ENCODE measurements around the gene IL21.

The IL21 gene

DNA sequence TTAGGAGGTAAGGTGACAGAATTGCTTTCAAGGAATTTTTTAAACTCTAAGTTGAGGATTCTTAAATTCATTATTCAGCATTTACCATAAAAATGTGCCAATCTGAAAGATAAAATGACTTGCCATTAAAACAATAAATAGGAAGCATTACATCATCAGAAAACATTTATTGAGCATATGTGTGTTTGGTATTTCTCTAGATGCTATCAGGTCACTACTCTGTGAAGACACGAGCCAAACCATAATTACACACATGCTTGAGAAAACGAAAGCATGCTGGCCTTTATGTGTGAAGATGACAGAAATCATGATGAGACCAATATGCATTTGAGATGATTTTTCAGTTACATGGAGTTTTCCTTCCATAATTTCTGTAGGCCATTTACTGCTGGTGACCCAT lies 12.3 kb upstream of the IL21 start:
- DNase-seq (ENCODE audit: low read depth): peak; percentile 28

DNA sequence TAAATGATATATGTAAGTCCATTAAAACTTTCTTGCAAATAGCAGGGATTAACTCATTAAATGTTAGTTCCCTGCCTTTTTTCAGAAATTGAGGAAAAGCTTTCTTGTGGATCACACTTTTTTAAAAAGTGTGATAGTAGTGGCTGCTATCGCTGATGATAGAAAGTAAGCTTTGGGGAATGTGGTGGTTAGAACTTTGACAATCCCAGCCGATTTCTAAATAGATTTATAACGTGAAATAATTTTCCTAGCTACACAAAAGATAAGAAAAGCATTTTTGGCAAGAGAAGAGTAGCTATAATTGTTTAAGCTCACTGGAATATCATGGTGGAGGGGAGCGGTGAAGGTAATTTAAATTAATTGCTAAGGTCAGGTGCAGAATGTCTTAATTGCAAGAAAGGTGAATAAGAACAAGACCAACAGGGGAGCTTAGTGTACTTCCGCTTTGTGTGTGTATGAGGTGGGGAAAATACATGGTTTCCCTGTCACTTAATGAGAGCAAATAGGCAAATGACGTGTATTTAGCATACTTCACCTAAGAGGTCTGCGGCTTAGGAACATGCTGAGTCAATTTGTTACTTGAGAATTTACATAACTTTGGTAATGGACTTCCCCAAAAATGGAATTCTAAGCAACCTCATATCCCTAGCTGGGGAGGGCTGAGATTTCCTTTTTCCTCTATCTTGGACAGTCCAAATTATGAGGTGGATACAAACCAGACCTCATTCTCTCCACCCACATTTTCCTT lies 11.7 kb upstream of the IL21 start:
- no peak for DNase-seq (ENCODE audit: low read depth)

DNA sequence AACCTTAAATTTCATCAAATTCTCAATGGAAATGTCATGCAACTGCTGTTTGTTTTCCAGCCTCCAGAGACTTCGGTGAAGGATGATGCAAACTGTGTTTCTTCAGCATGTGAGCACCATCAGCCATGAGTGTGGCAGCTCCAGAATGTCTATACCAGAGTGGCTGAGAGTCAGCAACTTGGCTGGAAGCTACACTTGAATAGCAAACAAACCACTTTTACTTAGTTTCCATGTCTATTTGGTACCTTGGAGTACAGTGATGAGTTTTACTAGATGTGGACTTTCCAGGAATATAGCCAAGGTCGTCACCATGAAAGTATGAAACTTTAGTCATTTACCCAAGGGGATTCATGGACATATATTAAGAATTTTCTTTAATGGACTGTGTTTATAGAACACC lies 4.3 kb upstream of the IL21 start:
- DNase-seq (ENCODE audit: low read depth): no peak

DNA sequence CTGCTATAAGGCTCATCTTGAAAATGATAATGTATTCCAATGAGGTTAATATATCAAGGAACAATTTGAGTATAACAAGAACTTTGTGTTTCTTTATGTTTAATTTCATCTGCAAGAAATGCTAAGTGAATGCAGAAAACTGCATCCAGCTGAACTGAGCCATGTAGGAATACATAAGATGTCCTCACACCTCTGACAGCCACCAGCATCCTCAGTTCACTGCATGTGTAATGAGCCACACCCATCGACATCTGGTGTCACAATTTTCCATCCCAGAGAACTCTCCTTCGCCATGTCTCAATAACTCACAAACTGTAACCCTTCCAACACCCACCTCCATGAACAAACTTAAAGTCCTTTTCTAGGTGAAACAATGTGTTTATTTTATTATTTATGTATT lies 3.3 kb upstream of the IL21 start:
- no peak for DNase-seq (ENCODE audit: low read depth)

DNA sequence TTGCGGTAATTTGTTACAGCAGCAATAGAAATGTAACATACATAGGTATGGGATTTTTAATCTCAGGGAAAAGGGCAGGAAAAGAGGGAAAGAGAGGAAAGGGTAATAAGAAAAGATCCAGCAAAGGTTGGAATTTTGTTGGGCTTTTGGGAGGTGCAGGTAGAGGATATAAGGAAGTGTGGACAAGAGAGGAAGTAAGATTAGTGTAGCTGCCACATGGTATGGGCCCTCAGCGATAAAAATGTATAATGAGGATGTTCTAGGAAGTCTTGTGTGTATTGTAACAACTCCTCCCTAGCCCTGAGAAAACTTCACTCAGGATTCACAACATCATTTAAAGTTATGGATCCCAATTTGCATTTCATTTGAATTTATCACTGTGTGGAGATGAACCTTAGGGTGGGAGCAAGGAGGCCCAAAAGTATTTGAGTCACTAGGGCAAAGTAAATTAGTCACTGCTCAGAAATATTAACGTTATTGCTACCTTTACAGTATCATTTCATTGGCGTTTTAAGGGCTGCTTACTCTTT lies 2.8 kb upstream of the IL21 start:
- no peak for DNase-seq (ENCODE audit: low read depth)

DNA sequence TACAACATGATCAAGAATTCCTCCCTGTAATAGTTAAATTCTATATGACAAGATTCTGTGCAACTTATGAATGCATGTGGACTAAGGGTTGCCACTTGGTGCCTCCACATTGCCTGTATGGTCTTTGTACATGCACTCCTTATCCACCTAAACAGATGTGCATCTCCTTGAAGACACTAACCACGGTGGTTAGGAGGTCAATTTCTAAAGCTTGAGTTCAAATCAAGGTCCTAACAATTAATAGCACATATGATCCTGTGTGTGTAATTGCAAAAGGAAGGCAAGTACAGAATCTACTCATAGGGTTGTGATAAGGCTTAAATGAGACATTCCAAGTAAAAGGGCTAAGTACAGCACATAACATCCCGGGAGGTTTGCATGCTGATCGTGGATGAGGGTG lies 1.5 kb upstream of the IL21 start:
- DNase-seq (ENCODE audit: low read depth): no peak

DNA sequence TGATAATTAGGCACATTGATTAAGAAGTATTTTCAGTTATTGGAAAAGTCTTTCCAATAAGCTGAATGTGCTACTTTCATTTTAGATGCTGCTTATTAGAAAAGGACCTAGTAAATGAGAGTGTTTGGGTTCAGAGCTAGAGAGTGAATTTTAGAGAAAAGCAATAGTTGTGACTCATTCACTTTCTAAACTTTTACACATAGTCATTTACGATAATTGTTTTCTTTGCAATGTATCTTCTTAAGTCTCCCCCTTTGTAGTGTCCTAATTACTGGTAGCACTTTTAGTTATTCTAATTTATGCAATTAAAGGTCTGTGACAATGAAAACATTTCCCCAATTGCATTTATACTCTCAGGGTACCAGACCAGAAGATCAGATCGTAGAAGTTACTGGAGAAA lies 1.3 kb downstream of the IL21 start:
- DNase-seq (ENCODE audit: low read depth): no peak

DNA sequence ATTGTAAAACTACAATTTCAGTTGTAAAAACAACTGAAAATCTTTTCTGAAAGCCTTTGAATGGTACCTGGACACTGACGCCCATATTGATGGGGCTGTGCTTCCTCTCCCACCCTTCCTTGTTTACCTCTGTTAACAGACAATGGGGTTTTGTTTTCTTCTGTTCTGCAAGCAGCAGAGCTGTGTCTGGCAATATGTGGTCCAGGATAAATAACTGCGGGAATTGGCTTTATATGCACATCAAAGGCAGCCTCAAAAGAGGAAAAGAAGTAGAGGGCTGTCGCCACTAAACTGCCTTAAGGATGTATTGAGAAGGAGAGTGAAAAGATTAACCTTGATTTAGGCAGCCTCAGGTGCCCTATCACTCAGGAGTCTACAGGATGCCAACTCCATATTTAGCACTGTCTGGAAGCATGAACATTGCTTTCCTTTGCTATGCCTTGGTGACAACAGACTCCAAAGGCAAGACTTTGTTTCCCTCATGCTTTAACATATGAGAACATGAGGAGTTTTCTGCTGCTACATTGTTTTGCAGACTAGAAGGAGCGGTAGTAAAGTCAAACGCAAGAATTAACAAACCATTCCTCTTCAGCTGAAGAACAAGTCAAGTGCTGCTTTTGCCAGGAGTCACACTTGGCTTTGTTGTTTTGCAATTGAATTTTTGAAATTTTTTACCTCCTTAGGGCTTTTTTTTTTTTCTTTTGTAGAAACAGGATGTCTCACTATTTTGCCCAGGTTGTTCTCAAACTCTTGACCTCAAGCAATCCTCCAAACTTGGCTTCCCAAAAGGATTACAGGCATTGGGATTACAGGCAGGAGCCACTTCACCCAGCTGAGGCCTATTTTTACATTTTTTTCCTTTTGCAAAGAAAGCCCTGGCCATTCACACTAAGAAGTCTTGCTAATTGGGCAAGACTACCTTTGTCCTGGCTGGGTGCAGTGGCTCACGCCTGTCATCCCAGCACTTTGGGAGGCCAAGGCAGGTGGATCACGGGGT lies 3.0 kb downstream of the IL21 start:
- no peak for DNase-seq (ENCODE audit: low read depth)

DNA sequence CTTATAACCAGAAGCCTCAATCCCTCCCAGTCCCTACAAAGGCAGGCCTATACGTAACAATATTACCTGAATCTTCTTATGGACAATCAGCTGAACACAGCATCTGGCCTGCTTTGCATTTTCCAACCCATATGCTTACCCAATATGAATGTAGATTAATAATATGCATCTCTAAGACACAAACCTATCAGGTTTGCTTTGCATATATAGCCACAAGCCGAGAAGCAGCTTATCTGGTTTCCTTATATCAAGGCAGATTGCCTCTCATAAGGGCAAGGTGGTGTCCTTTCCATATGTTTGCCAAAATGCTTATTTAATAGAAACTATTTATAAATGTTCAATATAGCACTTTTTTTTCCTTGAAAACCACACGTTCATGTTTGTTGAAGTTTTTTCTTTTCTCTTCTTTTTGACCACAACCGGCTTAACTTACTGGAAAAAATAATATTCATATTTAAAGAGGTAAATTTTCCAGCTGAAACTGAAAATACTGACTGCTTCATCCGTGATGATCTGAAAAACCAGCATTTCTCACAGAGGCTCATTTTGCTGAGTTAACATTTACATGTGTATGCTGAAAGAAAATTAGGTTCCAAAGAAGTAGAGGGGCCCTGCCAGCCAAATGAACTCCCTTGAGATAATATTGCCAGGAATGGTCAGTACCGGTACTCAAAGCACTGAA lies 3.8 kb downstream of the IL21 start:
- DNase-seq (ENCODE audit: low read depth): no peak

DNA sequence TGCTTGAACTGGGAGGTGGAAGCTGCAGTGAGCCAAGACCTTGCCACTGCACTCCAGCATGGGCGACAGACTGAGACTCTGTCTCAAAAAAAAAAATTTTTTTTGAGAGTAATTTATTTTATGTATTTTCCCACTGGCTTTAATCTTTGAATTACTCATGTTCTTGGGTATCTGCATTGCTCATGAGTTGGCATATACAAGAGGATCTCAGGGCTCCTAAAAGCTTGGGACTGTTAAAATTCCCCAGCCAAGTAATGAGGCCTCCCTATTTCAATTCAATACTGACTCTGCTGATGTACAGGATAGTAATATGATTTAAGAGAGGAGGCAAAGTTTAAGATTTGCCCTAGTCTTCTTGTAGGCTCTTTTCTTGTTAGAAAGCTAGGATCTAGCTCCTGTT lies 6.2 kb downstream of the IL21 start:
- DNase-seq (ENCODE audit: low read depth): no peak

DNA sequence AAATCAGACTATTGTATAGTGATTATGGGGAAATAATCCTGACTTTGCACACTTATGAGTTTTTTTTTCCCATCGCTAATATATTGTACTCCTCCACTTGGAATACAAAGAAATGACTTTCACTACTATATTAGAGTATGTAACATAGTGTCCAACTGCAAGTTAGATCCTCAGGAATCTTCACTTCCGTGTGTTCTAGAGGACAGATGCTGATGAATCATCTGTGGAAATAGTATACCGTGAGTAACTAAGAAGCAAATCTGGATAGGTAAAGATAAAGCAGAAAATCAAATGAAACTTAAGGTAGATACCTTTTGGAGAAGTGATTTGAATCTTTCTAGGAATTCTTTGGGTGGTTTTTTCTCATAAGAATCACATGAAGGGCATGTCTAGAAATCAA lies 8.3 kb downstream of the IL21 start:
- DNase-seq (ENCODE audit: low read depth): no peak

DNA sequence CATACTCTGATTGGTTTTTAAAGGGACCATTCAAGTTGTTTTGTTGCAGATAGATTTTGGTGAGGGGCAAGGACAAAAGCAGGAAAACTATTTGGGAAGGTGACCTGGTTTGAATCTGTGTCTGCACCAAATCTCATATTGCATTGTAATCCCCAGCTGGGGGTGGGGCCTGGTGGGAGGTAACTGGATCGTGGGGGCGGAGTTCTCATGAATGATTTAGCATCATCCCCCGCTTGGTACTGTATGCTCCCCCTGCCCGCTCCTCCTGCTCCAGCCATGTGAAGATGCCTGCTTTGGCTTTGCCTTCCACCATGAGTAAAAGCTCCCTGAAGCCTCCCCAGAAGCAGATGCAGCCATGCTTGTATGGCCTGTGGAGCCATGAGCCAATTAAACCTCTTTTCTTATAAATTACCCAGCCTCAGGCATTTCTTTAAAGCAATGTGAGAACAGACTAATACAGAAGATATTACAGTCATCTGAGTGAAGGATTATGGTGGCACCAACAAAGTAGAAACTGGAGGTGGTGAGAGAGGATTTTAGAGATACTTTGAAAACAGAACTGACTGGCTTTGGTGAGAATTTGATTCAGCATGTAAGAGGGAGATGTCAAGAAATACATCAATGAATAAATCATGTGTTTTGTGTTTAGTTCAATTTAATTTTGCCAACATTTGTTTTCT lies 14.4 kb downstream of the IL21 start:
- no peak for DNase-seq (ENCODE audit: low read depth)

DNA sequence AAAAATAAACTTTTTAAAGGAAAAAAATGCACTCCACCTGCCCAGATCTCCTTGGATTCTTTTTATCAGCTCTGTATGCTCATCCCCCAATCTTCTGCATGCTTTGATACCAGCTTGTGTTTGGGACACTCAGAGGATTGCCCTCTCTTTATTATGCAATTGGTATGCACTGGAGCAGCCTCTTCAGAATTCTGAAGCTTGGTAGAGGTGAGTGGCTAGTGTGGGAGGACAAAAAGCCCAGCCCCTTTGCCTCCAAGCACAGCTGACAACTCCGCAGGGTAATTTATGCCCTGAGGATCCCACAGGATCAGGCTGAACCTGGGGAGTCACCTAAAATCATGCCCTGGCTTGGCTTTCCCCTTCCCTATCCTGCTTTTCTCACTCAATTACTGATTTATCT lies 16.7 kb downstream of the IL21 start:
- no peak for DNase-seq (ENCODE audit: low read depth)

DNA sequence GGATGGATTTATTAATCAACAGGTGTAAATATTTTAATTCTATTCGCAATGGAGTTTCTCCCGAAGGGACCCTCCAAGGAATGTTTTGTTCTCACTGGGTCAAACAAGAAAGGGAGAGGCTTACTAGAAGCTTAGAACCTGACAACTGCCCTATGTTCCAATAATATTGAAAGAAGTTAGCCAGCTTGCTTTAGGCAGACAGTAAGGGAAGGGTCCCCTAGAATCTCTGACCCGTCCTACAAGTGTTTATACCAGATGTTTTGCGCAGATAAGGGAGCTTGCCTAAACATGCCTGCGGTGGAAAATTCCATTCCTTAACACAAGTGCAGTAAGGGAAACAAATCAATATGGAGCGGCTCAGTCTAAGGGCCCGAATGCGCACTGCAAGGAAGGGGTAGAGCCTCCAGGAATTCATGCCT lies 17.7 kb downstream of the IL21 start:
- no peak for DNase-seq (ENCODE audit: low read depth)

DNA sequence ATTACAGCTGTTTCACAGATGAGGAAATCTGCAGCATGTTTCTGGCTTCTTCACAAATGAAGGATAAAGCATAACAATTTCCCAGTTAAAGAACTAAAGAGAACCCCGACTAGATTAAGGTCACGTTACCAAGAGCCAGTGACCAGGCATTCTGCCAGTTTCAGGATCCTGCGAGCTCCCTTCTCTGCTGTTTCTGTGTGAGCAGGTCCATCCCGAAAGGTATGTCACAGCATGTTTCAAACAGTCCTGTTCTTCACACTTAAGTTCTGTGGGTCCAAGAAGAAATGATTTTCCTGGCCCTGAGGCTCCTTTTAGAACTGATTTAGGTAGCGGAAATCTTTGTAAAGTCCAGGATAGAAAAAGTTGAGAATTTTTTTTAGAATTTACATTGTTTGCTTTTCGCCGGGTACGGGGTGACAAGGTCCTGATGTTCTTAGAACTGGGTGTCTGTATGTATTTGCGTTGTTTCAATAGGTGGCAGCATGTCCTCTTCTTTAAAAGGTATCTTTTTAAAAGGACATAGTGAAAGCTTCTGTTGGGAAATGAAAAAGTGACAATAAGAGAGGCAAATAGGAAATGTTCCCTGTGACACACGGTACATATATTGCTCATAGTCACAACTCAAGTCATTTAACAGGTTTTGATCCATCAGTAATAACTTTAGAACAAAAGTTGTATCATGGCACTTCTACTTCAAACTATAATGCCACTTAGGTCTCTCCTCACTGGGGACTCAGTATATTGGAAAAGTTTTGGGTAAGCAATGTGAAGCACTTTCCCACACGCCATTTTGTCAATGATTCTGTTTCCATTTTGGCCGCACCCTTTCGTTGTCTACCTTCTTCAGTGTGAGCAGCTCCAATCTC lies 18.4 kb downstream of the IL21 start:
- DNase-seq (ENCODE audit: low read depth): no peak

DNA sequence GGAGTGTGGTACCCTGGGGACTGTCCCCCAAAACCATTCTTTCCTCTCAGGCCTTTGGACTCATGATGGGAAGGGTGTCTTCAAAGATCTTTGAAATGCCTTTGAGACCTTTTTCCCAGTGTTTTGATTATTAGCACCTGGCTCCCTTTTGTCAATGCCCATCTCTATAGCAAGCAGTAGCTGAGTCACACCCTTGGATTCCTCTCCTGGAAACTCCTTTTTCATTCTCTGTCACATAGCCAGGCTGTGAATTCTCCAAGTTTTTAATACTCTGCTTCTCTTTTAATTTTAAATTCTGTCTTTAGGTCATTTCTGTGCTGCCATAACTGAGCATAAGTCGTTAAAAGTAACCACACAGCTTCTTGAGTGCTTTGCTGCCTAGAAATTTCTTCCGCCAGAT lies 29.7 kb downstream of the IL21 start:
- DNase-seq (ENCODE audit: low read depth): no peak

DNA sequence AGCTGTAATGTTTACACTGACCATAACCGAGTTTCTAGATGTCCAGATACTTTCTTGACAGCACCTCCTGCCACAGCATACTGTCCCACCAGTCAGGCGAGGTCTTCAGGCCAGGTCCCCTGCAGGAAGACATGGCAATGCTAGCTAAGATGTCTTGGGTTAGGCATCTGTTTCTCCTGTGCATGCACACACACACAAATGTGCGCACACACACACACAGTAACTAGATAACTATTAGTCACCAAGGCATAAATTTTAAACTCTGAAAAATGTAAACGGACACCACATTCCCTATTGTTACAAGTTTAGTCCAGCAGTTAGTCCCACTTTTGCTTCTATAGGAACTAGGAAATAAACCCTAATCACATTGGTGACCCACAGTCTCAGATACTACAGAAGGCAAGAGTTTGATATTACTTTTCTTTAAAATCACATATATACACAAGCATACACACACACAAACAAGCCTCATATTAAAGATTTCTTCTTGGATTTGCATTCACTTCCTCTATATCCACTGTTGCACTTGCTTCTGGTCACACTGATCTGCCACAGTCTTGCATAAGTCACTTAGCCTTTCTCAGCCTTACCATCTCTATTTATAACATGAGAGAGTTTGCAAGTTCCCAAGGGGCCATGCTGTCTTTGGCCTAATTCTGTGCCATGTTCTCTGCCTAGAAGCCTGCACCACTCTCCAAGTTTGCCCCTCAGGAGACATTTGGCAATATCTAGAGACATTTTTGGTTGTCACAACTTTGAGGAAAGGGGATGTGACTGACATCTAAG lies 32.2 kb downstream of the IL21 start:
- DNase-seq (ENCODE audit: low read depth): peak; percentile 55

DNA sequence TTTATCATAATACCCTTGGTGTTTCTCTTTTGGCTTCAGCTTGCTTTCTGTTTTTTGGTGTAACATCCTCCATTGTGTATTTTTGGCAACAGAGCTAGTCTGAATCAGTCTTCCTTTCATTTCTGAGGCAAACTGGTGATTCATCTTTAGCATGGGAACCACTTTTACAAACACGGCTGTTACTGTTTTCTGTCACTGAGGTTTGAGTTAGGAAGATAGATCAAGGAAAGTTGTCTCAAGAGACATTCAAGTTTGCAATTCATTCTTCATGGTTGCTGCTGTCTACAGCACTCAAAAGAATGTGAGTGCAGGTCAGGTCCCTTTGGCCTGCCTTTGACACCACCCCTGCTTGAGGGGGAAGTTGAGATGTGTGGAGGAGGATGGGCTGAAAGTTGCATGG lies 36.3 kb downstream of the IL21 start:
- peak; percentile 82 for DNase-seq (ENCODE audit: low read depth)

DNA sequence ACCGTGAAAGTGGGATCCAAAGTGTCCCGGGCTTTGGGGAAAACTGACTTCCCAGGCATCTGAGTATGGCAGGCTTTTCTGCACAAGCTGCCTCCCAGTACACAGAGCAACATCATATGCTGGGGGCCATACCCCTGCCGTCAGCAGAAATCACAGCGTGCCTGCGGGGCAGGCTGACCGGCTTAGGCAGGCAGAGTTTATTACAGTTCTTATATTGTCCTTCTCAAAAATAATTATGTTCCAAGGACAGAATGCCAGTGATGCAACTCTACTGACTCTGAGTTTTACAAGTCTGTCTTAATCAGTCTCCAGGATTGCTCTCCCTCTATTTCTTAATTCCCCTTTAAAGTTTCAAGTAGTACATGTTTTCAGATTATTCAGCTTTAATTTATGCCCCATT lies 37.0 kb downstream of the IL21 start:
- no peak for DNase-seq (ENCODE audit: low read depth)

Data from GM04504 (cell line).